ENCODE measurements around the gene BCAS3.
A peak's percentile ranks its signal among the peaks of the same experiment; 100 is the strongest.

BCAS3 gene

GRCh38 chr17:61392679-61393078 is 715.0 kb downstream of the BCAS3 start:
- no peak for TF ChIP-seq CTCF (IDR thresholded peaks at IDR 0.05; ENCODE audit: control insufficient read depth, insufficient read depth, low read depth, low read length, missing control alignments)
- no peak overlapping the region for H3K4me3 ChIP-seq (ENCODE audit: control insufficient read depth, low read depth, low read length)
- DNase-seq (ENCODE audit: low read depth): no peak

GRCh38 chr17:61393550-61393903 is 715.9 kb downstream of the BCAS3 start:
- DNase-seq (ENCODE audit: low read depth): no peak
- peak; percentile 31 for TF ChIP-seq CTCF (IDR thresholded peaks at IDR 0.05; ENCODE audit: control insufficient read depth, insufficient read depth, low read depth, low read length, missing control alignments)
- no peak overlapping the region for H3K4me3 ChIP-seq (ENCODE audit: control insufficient read depth, low read depth, low read length)

- no peak overlapping the region for H3K4me3 ChIP-seq (ENCODE audit: control insufficient read depth, low read depth, low read length)
- no peak for DNase-seq (ENCODE audit: low read depth)
- TF ChIP-seq CTCF (IDR thresholded peaks at IDR 0.05; ENCODE audit: control insufficient read depth, insufficient read depth, low read depth, low read length, missing control alignments): no peak
These were observed 716.4 kb downstream of the BCAS3 start for GRCh38 chr17:61393904-61394629.

DNA sequence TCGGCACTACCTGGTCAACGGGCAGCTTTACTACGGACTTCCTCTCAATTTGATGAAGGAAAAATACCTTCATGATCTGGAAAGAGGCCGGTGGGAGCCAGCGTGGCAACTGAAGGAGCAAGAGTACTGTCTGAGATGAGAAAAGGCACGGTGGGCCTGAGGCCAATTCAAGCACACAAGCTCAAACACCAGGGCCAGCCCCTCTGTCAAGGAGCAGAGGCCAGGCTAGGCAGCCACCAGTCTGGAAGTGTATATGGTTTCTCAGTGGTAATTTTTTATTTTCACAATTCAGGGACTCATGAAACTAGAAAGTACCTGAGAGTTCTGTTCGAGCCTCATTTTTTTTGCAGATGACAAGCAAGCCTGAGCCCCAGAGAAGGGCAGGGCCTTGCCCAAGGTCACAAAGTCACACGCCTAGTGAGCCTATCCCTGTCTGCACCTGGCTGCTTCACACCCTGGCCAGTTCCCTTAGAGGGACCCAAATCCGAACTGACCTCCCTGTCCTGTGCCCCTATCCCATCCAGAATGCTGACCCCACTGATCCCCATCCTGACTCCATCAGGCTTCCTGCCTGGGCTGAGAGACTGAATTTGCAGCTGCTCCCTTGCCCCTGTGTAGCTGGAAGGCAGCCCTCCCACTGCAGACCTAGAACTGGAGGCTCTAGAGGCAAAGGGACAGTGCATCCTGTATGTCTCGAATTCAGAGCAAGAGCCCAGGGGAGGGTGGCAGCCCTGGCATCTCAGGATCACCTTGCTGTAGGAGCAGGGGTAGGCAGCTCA is 717.2 kb downstream of the BCAS3 start:
- H3K4me3 ChIP-seq (ENCODE audit: control insufficient read depth, low read depth, low read length): no peak overlapping the region
- TF ChIP-seq CTCF (IDR thresholded peaks at IDR 0.05; ENCODE audit: control insufficient read depth, insufficient read depth, low read depth, low read length, missing control alignments): no peak

GRCh38 chr17:61395409-61395982 is 717.8 kb downstream of the BCAS3 start:
- TF ChIP-seq CTCF (IDR thresholded peaks at IDR 0.05; ENCODE audit: control insufficient read depth, insufficient read depth, low read depth, low read length, missing control alignments): no peak
- no peak for DNase-seq (ENCODE audit: low read depth)
- no peak overlapping the region for H3K4me3 ChIP-seq (ENCODE audit: control insufficient read depth, low read depth, low read length)

More for the DNA sequence above, 717.2 kb downstream of the BCAS3 start:
- DNase-seq (ENCODE audit: low read depth): no peak

GRCh38 chr17:61395983-61396585 is 718.4 kb downstream of the BCAS3 start:
- DNase-seq (ENCODE audit: low read depth): no peak
- no peak overlapping the region for H3K4me3 ChIP-seq (ENCODE audit: control insufficient read depth, low read depth, low read length)
- no peak for TF ChIP-seq CTCF (IDR thresholded peaks at IDR 0.05; ENCODE audit: control insufficient read depth, insufficient read depth, low read depth, low read length, missing control alignments)
